Stimulated activated CD4-positive, alpha-beta T cell treated with anti-CD3 and anti-CD28 coated beads, Interleukin-4, amount 100 ng/mL, for 48 hours (primary cell): ENCODE data around the gene NOXA1.

Experiments used
- DNase-seq, 2 donors: peaks; one replicate each; pipeline ENCODE4 v3.0.0-alpha.2; 2020; ENCODE audit warnings: low read depth in 2 of 2

NOXA1 gene

DNA sequence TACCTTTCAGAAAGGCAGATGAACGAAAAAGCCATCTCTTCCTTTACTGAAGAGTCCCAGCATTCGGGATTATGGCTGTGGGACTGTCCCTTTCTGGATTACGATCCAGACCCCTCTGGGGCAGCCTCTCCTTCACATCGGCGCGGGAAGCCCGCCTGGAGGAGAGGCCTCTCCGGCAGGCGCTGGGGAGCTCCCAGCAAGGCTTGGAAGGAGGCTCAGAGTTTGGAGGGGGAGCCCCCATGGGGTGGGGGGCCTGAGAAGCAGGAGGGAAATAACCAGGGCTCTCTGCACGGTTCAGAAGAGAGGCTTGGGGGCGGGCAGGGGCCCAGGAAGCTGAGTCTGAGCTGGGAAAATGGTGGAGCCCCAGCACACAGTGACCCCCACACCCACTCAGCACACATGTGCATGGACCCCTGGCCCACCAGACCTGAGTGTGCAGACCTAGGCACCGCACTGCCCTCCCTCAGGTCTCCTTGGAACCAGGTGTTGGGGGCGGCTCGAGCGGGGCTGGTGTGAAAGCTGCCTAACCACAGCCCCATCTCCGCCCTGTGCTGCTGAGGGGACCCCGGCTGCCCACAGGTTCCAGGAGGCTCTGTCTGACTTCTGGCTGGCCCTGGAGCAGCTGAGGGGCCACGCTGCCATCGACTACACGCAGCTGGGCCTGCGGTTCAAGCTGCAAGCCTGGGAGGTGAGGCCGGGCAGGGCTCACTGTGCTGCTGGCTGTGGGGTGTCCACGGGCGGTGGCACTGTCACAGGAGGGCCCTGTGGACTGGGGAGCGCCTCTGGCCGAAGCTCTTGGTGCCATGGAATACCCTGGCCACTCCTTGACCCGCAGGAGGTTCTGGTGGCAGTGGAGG is 4.5 kb downstream of the NOXA1 start:
- DNase-seq, result no peak

DNA sequence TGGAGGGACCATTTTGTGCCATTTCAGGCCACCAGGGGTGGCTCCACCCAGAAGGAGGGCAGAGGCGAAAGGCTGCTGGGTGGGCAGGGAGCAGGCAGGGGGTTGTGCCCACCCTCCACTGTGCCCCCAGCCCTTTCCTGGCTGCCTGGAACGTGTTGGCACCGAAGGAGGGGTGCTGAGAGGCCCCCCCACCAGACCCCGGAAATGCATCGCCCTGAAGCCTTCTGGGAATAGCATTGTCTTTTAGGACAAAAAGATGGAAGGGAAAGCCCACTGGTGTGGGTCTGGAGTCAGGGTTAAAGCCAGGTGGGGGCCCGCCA is 5.1 kb downstream of the NOXA1 start:
- DNase-seq, result no peak

DNA sequence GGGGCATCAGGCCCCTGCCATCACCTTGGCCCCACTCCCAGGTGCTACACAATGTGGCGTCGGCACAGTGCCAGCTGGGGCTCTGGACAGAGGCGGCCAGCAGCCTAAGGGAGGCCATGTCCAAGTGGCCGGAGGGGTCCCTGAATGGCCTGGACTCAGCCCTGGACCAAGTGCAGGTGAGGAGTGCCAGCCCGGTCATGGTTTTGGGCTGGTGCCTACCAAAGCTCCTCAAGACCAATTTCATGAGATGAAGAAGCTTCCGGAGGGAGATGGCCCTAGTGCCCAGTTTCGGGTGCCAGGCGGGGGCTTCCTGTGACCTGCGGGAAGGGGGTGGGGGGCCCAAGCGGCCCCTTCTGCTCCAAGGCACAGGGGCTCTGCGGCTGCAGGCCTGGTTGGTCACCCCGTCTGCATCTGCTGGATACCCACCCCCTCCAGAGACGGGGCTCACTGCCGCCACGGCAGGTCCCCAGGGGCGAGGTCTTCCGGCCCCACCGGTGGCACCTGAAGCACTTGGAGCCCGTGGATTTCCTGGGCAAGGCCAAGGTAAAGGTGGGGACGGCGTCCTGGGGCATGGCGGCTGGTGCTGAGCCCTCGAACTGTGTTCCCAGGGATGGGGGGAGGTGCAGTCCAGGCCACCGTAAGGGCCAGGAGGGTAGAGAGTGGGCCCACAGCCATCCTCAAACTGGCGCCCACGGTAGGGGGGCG is 5.8 kb downstream of the NOXA1 start:
- no peak for DNase-seq

DNA sequence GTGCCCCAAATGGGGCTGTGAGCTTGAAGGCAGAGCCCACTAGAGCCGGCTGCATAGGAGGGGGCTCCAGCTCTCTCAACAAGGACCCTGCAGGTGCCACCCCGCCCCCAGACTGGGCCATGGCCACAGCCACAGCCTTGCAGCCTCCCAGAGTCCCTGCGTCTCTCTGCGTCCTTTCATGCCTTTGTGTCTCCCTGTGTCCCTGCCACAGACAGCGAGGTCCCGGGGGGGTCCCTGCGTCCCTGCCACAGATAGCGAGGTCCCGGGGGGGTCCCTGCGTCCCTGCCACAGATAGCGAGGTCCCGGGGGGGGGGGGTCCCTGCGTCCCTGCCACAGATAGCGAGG is 6.3 kb downstream of the NOXA1 start:
- DNase-seq, result no peak

DNA sequence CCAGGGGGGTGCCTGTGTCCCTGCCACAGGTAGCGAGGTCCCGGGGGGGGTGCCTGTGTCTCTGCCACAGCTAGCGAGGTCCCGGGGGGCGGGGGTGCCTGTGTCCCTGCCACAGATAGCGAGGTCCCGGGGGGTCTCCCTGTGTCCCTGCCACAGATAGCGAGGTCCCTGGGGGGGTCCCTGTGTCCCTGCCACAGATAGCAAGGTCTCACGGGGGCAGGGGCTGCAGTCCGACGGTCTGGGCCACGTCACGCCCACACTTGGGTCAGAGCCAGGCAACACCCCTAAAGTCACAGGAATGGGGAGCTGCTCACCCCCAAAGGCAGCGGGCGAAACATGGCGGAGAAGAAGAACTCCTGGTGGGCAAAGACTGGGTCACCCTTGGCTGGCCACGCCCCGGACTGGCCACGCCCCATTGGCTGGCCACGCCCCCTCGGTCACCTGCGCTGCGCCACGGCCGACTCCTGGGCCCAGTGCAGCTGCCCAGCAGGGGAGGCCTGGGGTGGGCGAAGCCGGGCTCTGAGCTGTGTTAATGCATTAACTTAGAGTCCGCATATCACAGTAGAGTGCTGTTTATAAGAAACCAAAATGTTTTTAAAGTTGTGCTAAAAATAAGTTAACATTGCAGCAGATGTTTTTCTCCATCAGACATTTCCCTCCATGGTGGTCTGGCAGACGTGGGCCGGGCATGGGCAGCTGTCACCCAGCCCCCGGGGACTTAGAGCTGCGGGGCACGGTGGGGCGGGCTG is 7.0 kb downstream of the NOXA1 start:
- DNase-seq, result no peak

DNA sequence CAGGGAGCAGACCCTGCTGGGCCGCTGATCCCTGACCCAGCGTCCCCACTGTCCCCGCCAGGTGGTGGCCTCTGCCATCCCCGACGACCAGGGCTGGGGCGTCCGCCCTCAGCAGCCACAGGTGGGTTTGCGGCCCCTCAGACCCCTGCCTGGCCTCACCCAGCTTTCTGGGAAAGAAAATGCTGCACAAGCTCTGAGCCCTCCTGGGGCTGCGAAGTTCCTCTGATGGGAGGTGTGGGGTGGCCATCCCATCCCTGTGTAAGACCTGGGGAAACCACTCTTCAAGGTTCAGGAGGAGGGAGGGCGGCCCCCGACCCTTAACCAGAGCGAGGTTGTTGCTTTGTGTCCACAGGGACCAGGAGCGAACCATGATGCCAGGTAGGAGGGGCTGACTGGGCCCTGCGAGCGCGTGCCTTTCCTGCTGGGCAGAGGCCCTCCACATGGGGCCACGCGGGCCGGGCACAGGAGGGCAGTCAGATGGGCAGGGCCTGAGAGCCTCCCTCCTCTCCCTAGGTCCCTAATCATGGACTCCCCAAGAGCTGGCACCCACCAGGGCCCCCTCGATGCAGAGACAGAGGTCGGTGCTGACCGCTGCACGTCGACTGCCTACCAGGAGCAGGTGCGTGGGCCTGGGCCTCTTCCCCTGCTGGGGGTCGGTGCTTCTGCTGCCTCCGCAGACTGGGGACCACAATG is 7.7 kb downstream of the NOXA1 start:
- no peak for DNase-seq

DNA sequence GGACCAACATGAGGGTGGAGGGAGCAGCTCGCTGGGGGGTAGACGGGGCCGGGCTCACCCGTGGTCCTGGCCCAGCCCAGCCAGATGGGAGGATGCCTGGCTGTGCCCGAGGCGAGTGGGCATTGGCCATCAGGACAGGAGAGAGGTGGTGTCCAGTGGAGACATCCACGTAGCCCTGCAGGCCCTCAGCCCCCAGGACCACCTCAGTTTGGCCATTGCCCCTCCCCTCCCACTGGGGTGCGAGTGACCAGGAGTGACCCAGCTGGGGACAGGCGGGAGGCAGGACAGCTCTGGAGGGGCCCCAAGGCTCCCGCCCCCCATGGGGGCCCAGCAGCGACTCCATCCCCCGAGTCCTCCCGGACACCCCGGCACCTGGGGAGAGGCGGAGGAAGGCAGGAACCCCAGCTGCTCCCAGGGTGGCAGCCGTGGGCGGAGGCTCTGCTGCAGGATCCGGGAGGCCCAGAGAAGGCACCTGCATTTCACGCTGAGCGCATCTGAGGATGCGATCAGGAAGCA is 8.3 kb downstream of the NOXA1 start:
- no peak for DNase-seq

DNA sequence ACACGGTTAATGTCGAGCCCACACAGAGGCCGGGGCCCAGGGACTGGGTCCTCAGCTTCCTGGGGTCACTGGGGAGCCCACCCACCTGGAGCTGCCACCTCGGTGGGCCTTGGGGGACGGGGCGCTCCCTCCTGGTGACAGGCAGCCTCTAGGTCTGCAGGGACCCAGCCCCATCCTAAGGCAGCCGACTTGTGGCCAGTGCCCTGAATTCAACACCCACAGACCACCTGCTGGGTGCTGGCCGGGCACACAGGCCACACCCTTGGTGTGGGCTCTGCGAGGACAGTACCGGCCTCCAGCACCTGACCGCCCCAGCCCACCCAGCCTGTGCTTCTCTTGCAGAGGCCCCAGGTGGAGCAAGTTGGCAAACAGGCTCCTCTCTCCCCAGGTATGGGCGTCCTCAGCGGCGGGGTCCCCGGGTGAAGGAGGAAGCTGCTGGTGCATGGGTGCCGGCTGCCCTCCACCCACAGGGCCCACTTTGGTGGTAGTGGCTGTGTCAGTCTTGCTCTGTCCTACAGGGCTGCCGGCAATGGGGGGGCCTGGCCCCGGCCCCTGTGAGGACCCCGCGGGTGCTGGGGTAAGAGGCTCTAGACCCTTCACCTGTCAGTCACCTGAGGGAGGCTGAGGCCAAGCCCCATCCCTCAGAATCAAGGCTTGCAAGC is 9.6 kb downstream of the NOXA1 start:
- DNase-seq, result no peak

DNA sequence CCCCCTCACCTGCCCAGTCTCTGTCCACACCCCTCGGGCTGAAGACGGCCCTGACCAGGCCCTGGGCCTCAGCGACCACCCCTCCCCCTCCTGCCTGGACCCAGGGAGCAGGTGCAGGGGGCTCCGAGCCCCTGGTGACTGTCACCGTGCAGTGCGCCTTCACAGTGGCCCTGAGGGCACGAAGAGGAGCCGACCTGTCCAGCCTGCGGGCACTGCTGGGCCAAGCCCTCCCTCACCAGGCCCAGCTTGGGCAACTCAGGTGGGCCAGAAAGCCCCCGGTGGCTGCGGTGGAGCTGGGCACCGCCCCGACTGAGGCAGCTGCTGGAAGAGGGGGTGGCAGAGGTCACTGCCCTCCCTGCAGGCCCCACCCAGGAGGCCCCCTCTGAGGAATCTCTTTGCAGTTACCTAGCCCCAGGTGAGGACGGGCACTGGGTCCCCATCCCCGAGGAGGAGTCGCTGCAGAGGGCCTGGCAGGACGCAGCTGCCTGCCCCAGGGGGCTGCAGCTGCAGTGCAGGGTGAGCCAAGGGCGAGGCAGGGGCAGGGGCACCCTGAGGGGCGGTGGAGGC is 10.2 kb downstream of the NOXA1 start:
- no peak for DNase-seq

DNA sequence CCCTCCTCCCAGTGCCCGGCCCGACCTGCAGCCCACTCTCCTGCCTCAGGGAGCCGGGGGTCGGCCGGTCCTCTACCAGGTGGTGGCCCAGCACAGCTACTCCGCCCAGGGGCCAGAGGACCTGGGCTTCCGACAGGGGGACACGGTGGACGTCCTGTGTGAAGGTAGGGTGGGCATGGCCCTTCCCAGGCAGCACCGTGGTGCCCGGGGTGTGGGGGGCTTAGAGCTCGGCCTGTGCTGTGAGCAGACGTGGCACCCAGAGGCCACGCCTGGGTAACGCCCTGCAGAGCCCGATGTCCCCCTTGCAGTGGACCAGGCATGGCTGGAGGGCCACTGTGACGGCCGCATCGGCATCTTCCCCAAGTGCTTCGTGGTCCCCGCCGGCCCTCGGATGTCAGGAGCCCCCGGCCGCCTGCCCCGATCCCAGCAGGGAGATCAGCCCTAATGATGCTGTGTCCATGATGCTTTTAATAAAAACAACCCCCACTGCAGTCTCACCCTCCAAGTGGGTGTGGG is 10.8 kb downstream of the NOXA1 start:
- no peak for DNase-seq

DNA sequence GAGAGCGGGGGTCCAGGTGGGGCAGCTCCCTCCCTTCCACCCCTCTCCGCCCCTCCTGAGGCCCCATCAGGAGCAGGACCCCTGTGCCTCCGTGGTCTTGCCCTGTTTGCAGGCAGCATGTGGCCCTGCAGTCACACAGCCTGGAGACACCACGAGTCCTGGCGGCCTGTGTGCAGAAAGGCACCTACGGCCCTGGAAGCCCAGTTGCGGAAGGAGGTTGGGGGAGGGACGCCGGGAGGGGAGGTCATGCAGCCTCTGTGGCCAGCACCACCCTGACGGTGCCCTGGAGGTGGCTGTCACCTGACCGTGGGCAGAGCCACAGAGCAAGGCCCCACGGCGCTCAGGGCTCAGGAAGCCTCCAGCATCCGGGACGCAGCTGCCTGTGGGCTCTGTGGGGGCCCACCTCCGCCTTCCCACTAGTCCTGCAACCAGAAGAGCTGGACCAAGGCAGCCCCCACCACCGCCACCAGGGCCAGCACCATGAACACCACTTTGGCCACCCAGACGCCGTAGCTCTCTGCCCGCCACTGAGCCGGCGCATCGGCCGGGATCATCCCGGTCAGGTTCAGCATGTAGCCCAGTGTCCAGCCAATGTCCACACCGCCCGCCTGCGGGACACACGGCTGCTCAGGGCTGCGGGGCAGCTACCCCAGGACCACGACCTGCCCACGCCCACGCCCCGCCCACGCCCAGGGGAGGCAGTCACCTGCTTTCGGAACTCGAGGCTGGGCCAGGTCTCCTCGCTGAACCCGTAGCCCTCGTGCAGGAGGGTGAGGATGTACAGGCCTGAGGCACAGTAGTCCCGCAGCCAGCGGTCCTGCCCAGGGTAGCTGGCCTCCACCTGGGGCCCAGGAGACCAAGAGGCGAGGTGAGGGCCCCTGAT is 11.5 kb downstream of the NOXA1 start:
- no peak for DNase-seq

DNA sequence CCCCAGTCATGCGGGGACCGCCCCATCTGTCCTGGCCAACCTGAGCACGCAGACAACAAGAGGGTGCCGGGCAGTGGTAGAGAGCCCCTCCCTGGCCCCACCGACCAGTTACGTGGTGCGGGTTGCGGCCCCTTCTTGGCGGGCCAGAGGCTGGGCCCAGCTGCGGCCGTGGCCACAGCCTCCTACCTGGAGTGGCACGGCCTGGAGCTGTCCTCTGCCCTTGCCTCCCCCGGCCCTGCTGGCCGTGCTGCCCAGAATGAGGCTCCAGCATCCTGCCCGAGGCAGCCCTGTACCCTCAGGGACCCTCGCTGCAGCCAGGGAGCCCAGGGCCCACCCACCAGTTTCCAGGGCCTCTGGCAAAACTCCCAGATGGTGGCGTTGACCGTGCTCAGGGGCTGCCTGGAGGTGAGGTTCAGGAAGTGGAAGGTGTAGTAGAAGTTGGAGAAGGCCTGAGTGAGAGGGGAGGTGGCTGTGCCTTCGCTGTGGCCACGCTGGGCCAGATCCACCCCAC is 12.2 kb downstream of the NOXA1 start:
- no peak for DNase-seq

DNA sequence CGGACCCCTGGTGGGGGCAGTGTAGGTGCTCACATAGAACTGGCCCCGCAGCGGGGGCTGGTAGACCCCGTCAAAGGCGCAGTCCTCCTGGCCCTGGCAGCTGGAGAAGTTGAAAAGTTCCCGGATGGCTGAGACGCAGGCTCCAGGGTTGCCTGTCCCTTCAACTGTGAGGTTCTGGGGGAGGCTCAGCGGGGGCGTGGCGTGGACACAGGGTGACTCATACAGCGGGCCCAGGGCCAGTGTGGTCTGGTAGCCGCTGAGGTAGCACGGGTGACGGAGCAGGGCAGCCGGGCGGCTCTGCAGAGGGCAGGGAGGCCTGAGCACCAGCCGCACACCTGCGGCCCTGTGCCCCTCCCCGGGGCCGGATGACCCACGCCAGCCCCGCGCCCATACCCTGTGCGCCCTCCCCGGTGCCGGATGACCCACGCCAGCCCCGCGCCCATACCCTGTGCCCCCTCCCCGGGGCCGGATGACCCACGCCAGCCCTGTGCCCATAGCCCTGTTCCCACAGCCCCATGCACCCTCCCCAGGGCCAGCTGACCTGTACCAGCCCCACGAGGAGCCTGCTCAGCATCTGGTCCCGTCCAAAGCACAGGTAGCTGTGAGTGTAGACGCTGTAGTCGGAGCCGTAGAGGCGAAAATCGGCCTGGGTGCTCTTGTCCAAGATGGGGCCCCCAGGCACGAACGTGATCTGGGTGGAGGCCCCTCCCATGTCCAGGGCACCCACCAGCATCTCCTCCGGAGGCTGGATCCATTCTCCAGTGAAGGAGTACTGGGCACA is 13.0 kb downstream of the NOXA1 start:
- no peak for DNase-seq

DNA sequence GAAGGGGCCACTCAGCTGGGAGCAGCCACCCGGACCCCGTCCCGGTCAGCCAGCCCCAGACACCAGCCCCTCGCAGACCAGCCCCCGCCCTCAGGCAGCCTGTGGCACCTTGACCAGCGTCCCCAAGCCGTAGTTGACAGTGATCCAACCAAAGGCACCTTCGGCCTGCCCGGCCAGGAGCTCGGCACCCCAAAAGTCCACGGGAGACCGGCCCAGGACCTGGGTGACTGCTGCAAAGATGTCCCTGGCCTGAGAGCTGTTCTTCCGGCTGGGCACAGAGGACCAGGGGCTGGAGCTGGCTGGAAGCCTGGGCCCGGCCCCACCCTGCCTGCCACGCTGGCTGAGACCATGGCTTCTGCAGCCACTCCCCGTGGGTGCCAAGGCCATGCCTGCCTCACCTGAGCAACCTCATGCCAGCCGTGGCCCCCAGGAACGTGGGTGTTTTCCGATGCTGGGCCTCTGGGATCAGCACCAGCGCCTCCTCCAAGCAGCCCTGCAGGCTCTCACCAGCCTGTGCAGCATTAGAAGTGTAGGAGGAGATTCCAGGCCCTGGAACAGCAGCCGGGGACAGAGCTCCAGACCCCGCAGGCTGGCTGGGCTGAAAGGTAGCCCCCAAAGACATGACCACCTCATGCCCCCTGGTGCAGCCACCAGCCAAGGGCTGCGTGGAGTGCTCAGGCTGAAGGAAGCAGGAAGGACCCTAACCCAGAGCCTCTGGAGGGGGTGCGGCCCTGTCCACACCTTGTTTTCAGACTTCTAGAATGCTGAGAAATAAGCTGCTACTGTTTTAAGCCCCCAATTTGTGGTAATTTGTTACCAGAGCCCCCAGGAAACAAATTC is 13.8 kb downstream of the NOXA1 start:
- DNase-seq, result no peak

DNA sequence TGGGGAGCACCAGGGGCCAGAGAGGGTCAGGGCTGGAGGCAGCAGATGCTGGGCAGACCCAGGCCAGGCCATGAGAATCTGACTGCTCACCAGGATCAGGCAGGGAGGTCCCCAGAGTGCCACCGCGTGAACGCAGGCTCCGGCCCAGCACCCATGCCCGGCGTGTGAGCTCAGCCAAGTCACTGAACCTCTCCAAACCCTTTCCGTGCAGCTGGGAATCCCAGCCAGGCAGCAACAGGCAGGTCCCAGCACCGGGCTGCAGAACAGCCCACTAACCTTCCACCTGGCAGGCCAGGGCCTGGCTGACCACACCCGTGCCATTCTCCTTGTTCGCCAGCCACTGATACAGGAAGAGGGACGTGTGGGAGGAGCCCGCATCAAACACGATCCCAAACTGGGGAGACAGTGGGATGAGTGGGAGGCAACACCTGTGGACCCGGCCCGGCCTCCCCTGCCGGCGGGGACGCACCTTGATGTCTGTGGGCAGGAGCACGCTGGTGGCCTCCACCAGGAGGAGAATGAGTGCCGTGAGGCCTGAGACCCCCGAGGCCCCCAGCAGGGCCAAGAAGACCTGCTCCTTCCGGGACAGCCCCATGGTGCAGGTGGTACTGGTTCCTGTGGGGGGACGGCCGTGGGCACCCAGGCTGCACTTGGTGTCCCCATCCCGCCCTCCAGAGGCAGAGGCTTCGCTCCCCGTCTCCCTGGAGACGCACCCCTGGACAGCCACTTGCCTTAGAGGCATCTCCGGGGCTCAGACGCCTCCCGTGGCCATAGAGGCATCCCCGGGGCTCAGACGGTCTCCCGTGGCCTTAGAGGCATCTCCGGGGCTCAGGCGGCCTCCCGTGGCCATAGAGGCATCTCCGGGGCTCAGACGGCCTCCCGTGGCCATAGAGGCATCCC is 14.7 kb downstream of the NOXA1 start:
- DNase-seq, result no peak

DNA sequence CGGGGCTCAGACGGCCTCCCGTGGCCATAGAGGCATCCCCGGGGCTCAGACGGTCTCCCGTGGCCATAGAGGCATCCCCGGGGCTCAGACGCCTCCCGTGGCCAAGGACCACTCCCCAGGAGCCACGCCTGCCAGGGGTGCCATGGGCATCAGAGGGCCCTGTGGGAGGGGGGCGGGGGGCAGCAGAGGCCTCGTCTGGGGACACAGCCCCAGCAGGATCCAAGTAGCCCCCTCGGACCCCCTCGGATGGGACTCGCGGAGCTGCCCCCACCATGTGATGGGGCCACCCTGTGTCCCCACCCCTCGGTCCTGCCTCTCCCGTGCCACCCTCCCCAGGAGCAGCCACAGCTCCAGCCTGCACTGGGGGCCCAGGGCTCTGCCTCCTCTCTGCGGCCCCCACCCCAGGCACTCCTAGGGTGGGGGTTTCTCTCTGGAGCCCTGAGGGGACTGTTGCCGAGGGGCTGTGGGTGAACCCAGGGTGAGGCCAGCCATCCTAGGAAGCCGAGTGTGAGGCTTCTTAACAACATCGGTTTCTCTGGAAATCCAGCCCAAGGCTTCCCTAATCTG is 15.5 kb downstream of the NOXA1 start:
- DNase-seq, result no peak
